ENCODE results near the gene RPA1. TPM values are rescaled to one million over a fixed set of nuclear protein-coding genes. Genes with fewer than 3 reads are reported as not detected.

RPA1 gene
- total and polyA plus RNA-seq, 5 donors from 2014 or later, result 66.3 to 94.5 (median 70.6) TPM

DNA sequence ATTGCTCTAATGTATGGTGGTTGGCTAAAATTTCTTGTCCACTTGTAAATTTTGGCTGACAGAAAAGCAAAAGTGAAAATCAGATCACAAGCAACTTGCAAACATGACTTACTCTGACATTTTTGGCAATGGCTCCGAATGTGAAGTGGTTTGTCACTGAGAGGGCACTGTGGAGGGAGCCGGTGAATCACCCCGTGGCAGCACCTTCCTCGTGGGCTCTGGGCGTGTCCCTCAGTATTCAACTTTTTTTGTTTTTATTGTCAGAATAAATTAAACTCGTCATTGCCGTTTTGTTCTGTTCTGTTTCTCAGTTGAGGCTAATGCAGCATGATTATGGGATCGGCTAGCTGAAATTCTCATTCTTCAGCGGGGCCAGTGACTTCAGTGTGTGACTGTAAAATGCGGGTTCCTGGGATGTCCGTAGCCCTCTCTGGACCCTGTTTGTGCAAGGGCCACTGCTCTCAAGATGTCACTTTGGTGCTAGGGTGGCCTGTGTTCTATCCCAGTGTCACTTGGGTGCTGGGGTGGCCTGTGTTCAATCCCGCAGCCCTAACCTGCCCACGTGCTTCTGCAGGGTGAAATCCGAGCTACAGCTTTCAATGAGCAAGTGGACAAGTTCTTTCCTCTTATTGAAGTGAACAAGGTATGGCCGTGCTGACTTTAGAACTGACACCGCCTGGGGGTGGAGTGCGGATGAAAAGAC lies 48.8 kb downstream of the RPA1 start:
- Histone ChIP-seq H3K27me3 (ENCODE audit: control insufficient read depth, insufficient read depth, low read length) (no peaks in the 10 kb centered on the region), H3K27ac (ENCODE audit: insufficient read depth, low read length, poor library complexity, severe bottlenecking) (no peak overlapping the region), H3K36me3 (ENCODE audit: control insufficient read depth, insufficient read depth, low read length) (peaks cover 78% of the 10 kb centered on the region), H3K9me3 (ENCODE audit: control insufficient read depth in 2 of 2, low read length in 2 of 2) (no peaks in the 10 kb centered on the region), H3K4me1 (ENCODE audit: control insufficient read depth, insufficient read depth, low read length, poor library complexity, severe bottlenecking) (peaks cover 16% of the 10 kb centered on the region), H3K4me3 (ENCODE audit: low read depth, low read length) (no peak overlapping the region)
- Mint-ChIP-seq H3K27ac (peak overlapping the region in 2 of 3 donors; percentile 32 to 69), H3K36me3 (peaks cover 66% of the 10 kb centered on the region), H3K9me3 (no peaks in the 10 kb centered on the region), H3K4me1 (peaks cover 8 to 26% (median 13%) of the 10 kb centered on the region in 4 donors), H3K27me3 (no peaks in the 10 kb centered on the region), H3K4me3 (no peak overlapping the region)
- peak in 1 of 3 donors; percentile 46 for DNase-seq
- peak in 1 of 2 donors; percentile 75 for ATAC-seq (ENCODE audit: low read depth in 2 of 2)

DNA sequence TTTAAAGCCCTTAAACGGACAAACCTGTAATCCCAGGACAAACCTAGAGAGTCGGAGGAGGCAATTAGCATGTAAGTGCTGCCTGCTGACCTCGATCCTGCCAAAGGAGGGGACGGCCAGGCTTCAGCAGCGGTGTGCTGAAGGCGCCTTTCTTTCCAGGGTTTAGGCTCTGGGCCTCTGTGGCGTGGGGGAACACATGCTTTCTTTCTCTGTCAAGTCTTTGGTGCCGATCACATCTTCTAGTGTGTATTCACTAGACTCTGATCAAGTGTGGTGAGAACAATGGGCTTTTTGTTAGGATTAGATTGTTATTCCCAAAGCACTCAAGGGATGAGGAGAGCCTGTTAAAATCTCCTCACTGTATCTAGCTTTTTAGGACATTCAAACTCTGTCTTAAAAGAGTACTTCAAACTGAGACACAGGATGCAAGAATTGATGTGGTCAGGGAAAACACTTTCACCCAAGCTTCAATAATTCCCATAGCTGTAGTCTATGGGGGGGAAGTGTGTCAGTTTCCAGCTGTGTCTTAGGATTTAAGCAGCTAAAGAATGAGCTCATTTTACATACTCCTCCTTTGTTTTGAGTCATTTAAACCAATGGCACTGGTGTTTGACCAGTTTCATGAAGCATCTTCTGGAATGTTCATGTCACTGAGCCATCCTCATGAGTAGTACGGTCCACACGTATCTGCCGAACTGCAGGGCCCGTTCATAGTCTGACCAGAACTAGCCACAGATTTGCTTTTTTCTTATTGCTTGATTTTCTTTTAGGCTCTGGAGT lies 51.2 kb downstream of the RPA1 start:
- Histone ChIP-seq H3K36me3 (ENCODE audit: control insufficient read depth, insufficient read depth, low read length) (peaks cover 88% of the 10 kb centered on the region), H3K4me1 (ENCODE audit: control insufficient read depth, insufficient read depth, low read length, poor library complexity, severe bottlenecking) (no peaks in the 10 kb centered on the region), H3K27ac (ENCODE audit: insufficient read depth, low read length, poor library complexity, severe bottlenecking) (no peak overlapping the region), H3K27me3 (ENCODE audit: control insufficient read depth, insufficient read depth, low read length) (no peaks in the 10 kb centered on the region), H3K9me3 (ENCODE audit: control insufficient read depth in 2 of 2, low read length in 2 of 2) (no peaks in the 10 kb centered on the region), H3K4me3 (ENCODE audit: low read depth, low read length) (no peak overlapping the region)
- no peak overlapping the region for H3K4me3 Mint-ChIP-seq
- H3K4me1 Mint-ChIP-seq, result peaks cover 4 to 8% (median 6%) of the 10 kb centered on the region in 4 donors
- peaks cover 74% of the 10 kb centered on the region for H3K36me3 Mint-ChIP-seq
- peak overlapping the region in 2 of 3 donors; percentile 7 to 71 for H3K27ac Mint-ChIP-seq
- no peaks in the 10 kb centered on the region for H3K27me3 Mint-ChIP-seq
- no peak for DNase-seq
- no peaks in the 10 kb centered on the region for H3K9me3 Mint-ChIP-seq
- ATAC-seq (ENCODE audit: low read depth in 2 of 2), result no peak

GRCh38 chr17:1882836-1883235 lies 53.0 kb downstream of the RPA1 start:
- H3K9me3 ChIP-seq (ENCODE audit: control insufficient read depth in 2 of 2, low read length in 2 of 2), result no peaks in the 10 kb centered on the region
- Mint-ChIP-seq H3K4me3 (no peak overlapping the region), H3K27me3 (no peaks in the 10 kb centered on the region), H3K9me3 (no peaks in the 10 kb centered on the region), H3K4me1 (peaks cover 0 to 4% (median 3%) of the 10 kb centered on the region in 4 donors), H3K36me3 (peaks cover 67% of the 10 kb centered on the region), H3K27ac (peak overlapping the region in 1 of 3 donors; percentile 38)
- no peaks in the 10 kb centered on the region for H3K27me3 ChIP-seq (ENCODE audit: control insufficient read depth, insufficient read depth, low read length)
- peaks cover 84% of the 10 kb centered on the region for H3K36me3 ChIP-seq (ENCODE audit: control insufficient read depth, insufficient read depth, low read length)
- no peak overlapping the region for H3K27ac ChIP-seq (ENCODE audit: insufficient read depth, low read length, poor library complexity, severe bottlenecking)
- ATAC-seq (ENCODE audit: low read depth in 2 of 2) (peak in 1 of 2 donors; percentile 35), DNase-seq (peak in 1 of 3 donors; percentile 55)
- H3K4me3 ChIP-seq (ENCODE audit: low read depth, low read length), result no peak overlapping the region
- no peaks in the 10 kb centered on the region for H3K4me1 ChIP-seq (ENCODE audit: control insufficient read depth, insufficient read depth, low read length, poor library complexity, severe bottlenecking)

DNA sequence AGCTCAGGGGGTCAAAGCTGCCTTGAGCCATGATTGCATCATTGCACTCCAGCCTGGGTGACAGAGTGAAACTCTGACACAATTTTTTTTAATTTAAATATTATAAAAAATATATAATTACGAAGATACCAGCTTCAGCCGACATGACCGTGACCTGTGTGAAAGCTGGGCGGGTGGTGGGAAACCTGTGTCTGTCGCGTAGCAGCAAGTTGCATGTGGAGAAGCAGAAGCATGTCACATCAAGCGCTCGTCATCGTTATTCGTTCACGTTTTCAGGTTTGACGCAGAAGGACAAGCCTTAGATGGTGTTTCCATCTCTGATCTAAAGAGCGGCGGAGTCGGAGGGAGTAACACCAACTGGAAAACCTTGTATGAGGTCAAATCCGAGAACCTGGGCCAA lies 53.7 kb downstream of the RPA1 start:
- Mint-ChIP-seq H3K36me3 (peaks cover 66% of the 10 kb centered on the region), H3K27ac (peak overlapping the region in 1 of 3 donors; percentile 8), H3K9me3 (no peaks in the 10 kb centered on the region)

DNA sequence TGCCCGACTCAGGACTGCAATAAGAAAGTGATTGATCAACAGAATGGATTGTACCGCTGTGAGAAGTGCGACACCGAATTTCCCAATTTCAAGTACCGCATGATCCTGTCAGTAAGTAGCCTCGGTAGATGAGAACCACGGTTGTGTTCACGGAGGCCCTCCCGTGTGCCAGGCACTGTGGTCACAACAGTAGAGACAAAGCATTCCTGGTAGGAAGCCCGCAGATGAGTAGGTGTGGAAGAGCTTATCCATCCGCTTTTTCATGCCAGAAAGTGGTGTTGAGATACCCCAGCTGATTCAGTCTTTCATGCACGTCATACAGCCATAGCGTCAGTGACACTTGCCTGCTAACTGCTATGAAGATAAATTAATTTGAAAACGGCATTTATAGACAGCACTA lies 58.9 kb downstream of the RPA1 start:
- peaks cover 0 to 8% (median 1%) of the 10 kb centered on the region in 4 donors for H3K4me1 Mint-ChIP-seq
- H3K4me3 Mint-ChIP-seq, result no peak overlapping the region
- H3K36me3 Mint-ChIP-seq, result peaks cover 58% of the 10 kb centered on the region
- H3K36me3 ChIP-seq (ENCODE audit: control insufficient read depth, insufficient read depth, low read length), result peaks cover 82% of the 10 kb centered on the region
- H3K4me1 ChIP-seq (ENCODE audit: control insufficient read depth, insufficient read depth, low read length, poor library complexity, severe bottlenecking), result no peaks in the 10 kb centered on the region
- no peak for ATAC-seq (ENCODE audit: low read depth in 2 of 2)
- H3K9me3 Mint-ChIP-seq, result no peaks in the 10 kb centered on the region
- H3K4me3 ChIP-seq (ENCODE audit: low read depth, low read length), result no peak overlapping the region
- no peak for DNase-seq
- no peaks in the 10 kb centered on the region for H3K27me3 Mint-ChIP-seq
- no peak overlapping the region for H3K27ac ChIP-seq (ENCODE audit: insufficient read depth, low read length, poor library complexity, severe bottlenecking)
- H3K27ac Mint-ChIP-seq, result peak overlapping the region in 1 of 3 donors; percentile 51
- no peaks in the 10 kb centered on the region for H3K9me3 ChIP-seq (ENCODE audit: control insufficient read depth in 2 of 2, low read length in 2 of 2)
- no peaks in the 10 kb centered on the region for H3K27me3 ChIP-seq (ENCODE audit: control insufficient read depth, insufficient read depth, low read length)

More for the DNA sequence above, 53.7 kb downstream of the RPA1 start:
- no peak overlapping the region for H3K4me3 ChIP-seq (ENCODE audit: low read depth, low read length)
- H3K9me3 ChIP-seq (ENCODE audit: control insufficient read depth in 2 of 2, low read length in 2 of 2), result no peaks in the 10 kb centered on the region
- Mint-ChIP-seq H3K4me1 (peaks cover 0 to 4% (median 2%) of the 10 kb centered on the region in 4 donors), H3K27me3 (no peaks in the 10 kb centered on the region), H3K4me3 (no peak overlapping the region)
- no peaks in the 10 kb centered on the region for H3K4me1 ChIP-seq (ENCODE audit: control insufficient read depth, insufficient read depth, low read length, poor library complexity, severe bottlenecking)
- peaks cover 85% of the 10 kb centered on the region for H3K36me3 ChIP-seq (ENCODE audit: control insufficient read depth, insufficient read depth, low read length)
- no peak for DNase-seq
- no peak for ATAC-seq (ENCODE audit: low read depth in 2 of 2)
- H3K27ac ChIP-seq (ENCODE audit: insufficient read depth, low read length, poor library complexity, severe bottlenecking), result no peak overlapping the region
- no peaks in the 10 kb centered on the region for H3K27me3 ChIP-seq (ENCODE audit: control insufficient read depth, insufficient read depth, low read length)

DNA sequence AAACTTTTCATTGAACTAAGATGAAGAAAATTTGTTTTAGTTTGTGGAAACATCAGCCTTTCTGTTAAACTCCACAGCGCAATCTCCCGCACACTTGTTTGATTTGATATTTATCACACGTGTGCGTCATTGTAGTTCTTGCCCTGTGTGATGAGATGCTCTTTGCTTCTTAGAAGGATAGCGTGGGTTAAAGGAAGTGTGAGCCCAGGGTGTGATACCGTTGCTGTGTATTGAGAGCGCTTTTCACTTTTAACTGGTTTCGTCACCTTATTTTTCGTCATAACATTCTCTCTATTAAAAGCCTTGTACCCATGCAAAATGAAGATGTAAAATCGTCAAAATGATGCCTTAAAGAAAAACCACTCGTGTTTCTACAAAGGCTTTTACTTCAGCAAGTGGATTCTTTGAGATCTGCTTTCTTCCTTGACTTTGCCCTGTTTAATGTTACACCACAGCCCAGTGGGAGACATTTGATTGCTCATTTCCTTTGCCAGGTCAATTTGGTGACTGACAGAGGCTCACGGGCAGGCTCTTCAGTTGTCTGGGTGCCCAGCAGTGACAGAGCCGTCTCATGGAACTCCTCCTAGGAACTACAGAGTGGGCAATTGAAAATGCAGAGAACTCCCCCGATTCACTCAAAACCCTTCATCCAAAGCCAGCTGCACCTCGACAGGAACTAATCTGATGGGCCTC lies 61.1 kb downstream of the RPA1 start:
- Mint-ChIP-seq H3K36me3 (peaks cover 50% of the 10 kb centered on the region), H3K9me3 (no peaks in the 10 kb centered on the region), H3K27me3 (no peaks in the 10 kb centered on the region), H3K27ac (peak overlapping the region in 2 of 3 donors; percentile 78 to 85), H3K4me3 (peak overlapping the region in 1 of 4 donors; percentile 47), H3K4me1 (peaks cover 0 to 8% (median 0%) of the 10 kb centered on the region in 4 donors)
- no peaks in the 10 kb centered on the region for H3K27me3 ChIP-seq (ENCODE audit: control insufficient read depth, insufficient read depth, low read length)
- ATAC-seq (ENCODE audit: low read depth in 2 of 2) (peak; percentile 86 to 92), DNase-seq (peak in 1 of 3 donors; percentile 54)
- H3K9me3 ChIP-seq (ENCODE audit: control insufficient read depth in 2 of 2, low read length in 2 of 2), result no peaks in the 10 kb centered on the region
- H3K36me3 ChIP-seq (ENCODE audit: control insufficient read depth, insufficient read depth, low read length), result peaks cover 72% of the 10 kb centered on the region
- H3K4me1 ChIP-seq (ENCODE audit: control insufficient read depth, insufficient read depth, low read length, poor library complexity, severe bottlenecking), result no peaks in the 10 kb centered on the region
- no peak overlapping the region for H3K4me3 ChIP-seq (ENCODE audit: low read depth, low read length)
- H3K27ac ChIP-seq (ENCODE audit: insufficient read depth, low read length, poor library complexity, severe bottlenecking), result peak overlapping the region; percentile 52

- Histone ChIP-seq H3K4me1 (ENCODE audit: control insufficient read depth, insufficient read depth, low read length, poor library complexity, severe bottlenecking) (no peaks in the 10 kb centered on the region), H3K27ac (ENCODE audit: insufficient read depth, low read length, poor library complexity, severe bottlenecking) (no peak overlapping the region), H3K27me3 (ENCODE audit: control insufficient read depth, insufficient read depth, low read length) (no peaks in the 10 kb centered on the region), H3K9me3 (ENCODE audit: control insufficient read depth in 2 of 2, low read length in 2 of 2) (no peaks in the 10 kb centered on the region), H3K4me3 (ENCODE audit: low read depth, low read length) (no peak overlapping the region), H3K36me3 (ENCODE audit: control insufficient read depth, insufficient read depth, low read length) (peaks cover 75% of the 10 kb centered on the region)
- Mint-ChIP-seq H3K4me3 (no peak overlapping the region), H3K27me3 (no peaks in the 10 kb centered on the region), H3K4me1 (peaks cover 0 to 7% (median 0%) of the 10 kb centered on the region in 4 donors), H3K36me3 (peaks cover 55% of the 10 kb centered on the region), H3K9me3 (no peaks in the 10 kb centered on the region), H3K27ac (peak overlapping the region in 1 of 3 donors; percentile 61)
- DNase-seq, result no peak
- no peak for ATAC-seq (ENCODE audit: low read depth in 2 of 2)
Observed at GRCh38 chr17:1894753-1895339, 65.0 kb downstream of the RPA1 start.
